Measurements from ENCODE around the gene PNMT.

- TF ChIP-seq CTCF (IDR thresholded peaks at IDR 0.05) (no peak), POLR2A (IDR thresholded peaks at IDR 0.05) (no peak)
Measured at GRCh38 chr17:39678340-39679116, 10.3 kb downstream of the PNMT start.
